LNCaP clone FGC (cell line): ENCODE results near the gene ZNF227.
"Not testable (repeated sequence)": the region's sequence is repeated elsewhere in the genome, so short reads cannot be mapped to it uniquely, and the experiment has no call there.

Source experiments
- DNase-seq: peaks from one replicate; pipeline ENCODE4 v3.0.0-alpha.2; 2011; ENCODE audit warnings: low read depth
- H3K4me3 ChIP-seq: 2 replicates; pipeline ENCODE4 v1.5.1; 2011; ENCODE audit warnings: mild to moderate bottlenecking, low read depth, low read length, control low read depth
- TF ChIP-seq, protein P1 (sequence below): IDR thresholded peaks from 2 replicates; pipeline ENCODE4 v1.5.1; 2012; ENCODE audit warnings: mild to moderate bottlenecking; ENCODE audit not compliant: control insufficient read depth, insufficient read depth; ENCODE audit errors: extremely low read depth

Gene ZNF227

GRCh38 chr19:44212250-44212865 is at the start of gene ZNF227:
TSS of gene ZNF227 (plus strand) at chr19:44212532. CDS start at chr19:44217793, 5,261 bp downstream.
- peak; percentile 86 for DNase-seq
- TF ChIP-seq, protein P1, sequence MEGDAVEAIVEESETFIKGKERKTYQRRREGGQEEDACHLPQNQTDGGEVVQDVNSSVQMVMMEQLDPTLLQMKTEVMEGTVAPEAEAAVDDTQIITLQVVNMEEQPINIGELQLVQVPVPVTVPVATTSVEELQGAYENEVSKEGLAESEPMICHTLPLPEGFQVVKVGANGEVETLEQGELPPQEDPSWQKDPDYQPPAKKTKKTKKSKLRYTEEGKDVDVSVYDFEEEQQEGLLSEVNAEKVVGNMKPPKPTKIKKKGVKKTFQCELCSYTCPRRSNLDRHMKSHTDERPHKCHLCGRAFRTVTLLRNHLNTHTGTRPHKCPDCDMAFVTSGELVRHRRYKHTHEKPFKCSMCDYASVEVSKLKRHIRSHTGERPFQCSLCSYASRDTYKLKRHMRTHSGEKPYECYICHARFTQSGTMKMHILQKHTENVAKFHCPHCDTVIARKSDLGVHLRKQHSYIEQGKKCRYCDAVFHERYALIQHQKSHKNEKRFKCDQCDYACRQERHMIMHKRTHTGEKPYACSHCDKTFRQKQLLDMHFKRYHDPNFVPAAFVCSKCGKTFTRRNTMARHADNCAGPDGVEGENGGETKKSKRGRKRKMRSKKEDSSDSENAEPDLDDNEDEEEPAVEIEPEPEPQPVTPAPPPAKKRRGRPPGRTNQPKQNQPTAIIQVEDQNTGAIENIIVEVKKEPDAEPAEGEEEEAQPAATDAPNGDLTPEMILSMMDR = no peak
- peak within 1 kb of the TSS; percentile 78 for H3K4me3 ChIP-seq

DNA sequence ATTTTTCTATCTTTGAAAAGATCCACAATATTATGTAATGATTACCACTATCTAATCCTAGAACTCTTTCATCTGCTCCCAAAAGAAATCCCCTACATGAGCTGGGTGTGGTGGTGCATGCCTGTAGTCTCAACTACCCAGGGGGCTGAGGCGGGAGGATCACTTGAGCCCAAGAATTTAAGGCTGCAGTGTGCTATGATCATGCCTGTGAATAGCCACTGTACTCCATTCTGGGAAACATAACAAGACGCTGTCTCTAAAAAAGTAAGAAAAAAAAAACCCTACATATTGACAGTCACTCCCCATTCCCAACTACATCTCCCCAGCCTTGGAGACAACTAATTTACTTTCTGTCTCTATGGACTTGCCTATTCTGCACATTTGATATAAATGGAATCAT is 48.5 kb upstream of the ZNF227 start:
- TF ChIP-seq, protein P1 = no peak
- DNase-seq = no peak
- H3K4me3 ChIP-seq = no peak overlapping the region

DNA sequence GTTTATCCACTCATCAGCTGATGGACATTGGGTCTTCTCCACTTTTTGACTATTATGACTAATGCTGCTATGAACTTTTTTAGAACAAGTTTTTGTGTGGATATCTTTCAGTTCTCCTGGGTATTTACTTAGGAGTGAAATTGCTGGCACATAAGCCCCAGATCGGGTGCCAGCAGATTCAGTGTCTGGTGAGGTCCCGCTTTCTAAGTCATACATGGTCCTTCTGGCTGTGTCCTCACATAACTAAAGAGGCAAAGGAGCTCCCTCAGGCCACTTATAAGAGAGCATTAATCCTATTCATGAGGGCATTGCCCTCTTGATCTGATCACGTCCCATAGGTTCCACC is 48.0 kb upstream of the ZNF227 start:
- TF ChIP-seq, protein P1 = no peak
- H3K4me3 ChIP-seq = peak overlapping the region; percentile 83
- DNase-seq = no peak

GRCh38 chr19:44164673-44165512 is 47.4 kb upstream of the ZNF227 start, which contains the start of gene ZNF226:
TSS of gene ZNF226 (plus strand) at chr19:44165100. CDS start at chr19:44170081, 4,981 bp downstream.
- H3K4me3 ChIP-seq = peak within 1 kb of the TSS; percentile 83
- peak; percentile 92 for DNase-seq
- TF ChIP-seq, protein P1 = no peak

GRCh38 chr19:44170660-44171059 is 41.7 kb upstream of the ZNF227 start:
- H3K4me3 ChIP-seq, DNase-seq: not testable (repeated sequence)

DNA sequence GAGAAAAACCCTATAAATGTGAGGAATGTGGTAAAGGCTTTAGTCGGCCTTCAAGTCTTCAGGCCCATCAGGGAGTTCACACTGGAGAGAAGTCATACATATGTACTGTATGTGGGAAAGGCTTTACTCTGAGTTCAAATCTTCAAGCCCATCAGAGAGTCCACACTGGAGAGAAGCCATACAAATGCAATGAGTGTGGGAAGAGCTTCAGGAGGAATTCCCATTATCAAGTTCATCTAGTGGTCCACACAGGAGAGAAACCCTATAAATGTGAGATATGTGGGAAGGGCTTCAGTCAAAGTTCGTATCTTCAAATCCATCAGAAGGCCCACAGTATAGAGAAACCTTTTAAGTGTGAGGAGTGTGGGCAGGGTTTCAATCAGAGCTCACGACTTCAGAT is 35.7 kb upstream of the ZNF227 start:
- no peak for DNase-seq
- H3K4me3 ChIP-seq = no peak overlapping the region
- TF ChIP-seq, protein P1 = no peak

DNA sequence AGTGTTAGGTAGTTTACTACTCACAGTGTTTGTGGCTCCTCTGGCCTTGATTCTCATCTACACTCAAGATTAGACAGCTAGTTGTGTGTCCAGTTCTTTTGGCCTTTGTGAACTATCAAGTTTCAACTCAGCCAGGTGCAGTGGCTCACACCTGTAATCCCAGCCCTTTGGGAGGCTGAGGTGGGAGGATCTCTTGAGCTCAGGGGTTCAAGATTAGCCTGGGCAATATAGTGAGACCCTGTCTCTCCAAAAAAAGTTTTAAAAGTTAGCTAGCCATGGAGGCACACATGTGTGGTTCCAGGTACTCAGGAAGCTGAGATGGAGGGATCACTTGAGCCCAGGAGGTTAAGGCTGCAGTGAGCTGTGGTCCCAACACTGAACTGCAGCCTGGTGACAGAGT is 31.4 kb upstream of the ZNF227 start:
- no peak overlapping the region for H3K4me3 ChIP-seq
- DNase-seq = no peak
- TF ChIP-seq, protein P1 = no peak
